H9 (cell line): ENCODE measurements around the gene COL11A1. TPM values are rescaled to one million over a fixed set of nuclear protein-coding genes. Genes with fewer than 3 reads are reported as not detected.

Experiments used
- DNase-seq: peaks from one replicate; pipeline ENCODE4 v3.0.0-alpha.2; 2017
- H2AFZ ChIP-seq: one replicate; pipeline ENCODE4 v1.6.1; 2013; ENCODE audit warnings: mild to moderate bottlenecking, low read length, control low read depth, moderate library complexity
- H2AK5ac ChIP-seq: 2 replicates; pipeline ENCODE4 v1.6.1; 2013; ENCODE audit warnings: low read length, control low read depth, mixed read lengths; ENCODE audit not compliant: insufficient read length
- H2BK120ac ChIP-seq: one replicate; pipeline ENCODE4 v1.6.1; 2013; ENCODE audit warnings: low read depth, mild to moderate bottlenecking, low read length, control low read depth, inconsistent platforms; ENCODE audit not compliant: poor library complexity, severe bottlenecking
- H2BK12ac ChIP-seq: 2 replicates; pipeline ENCODE4 v1.6.1; 2013; ENCODE audit warnings: low read length, control low read depth, mixed read lengths, low read depth; ENCODE audit not compliant: insufficient read length
- H2BK15ac ChIP-seq: 2 replicates; pipeline ENCODE4 v1.6.1; 2013; ENCODE audit warnings: low read depth, low read length, control low read depth
- H2BK20ac ChIP-seq: one replicate; pipeline ENCODE4 v1.6.1; 2013; ENCODE audit warnings: low read depth, mild to moderate bottlenecking, low read length, control low read depth, inconsistent platforms; ENCODE audit not compliant: poor library complexity, severe bottlenecking
- H2BK5ac ChIP-seq: 2 replicates; pipeline ENCODE4 v1.6.1; 2013; ENCODE audit warnings: low read length, control low read depth, mixed read lengths; ENCODE audit not compliant: insufficient read length
- H3K14ac ChIP-seq: 2 replicates; pipeline ENCODE4 v1.6.1; 2013; ENCODE audit warnings: low read length, control low read depth; ENCODE audit not compliant: insufficient read depth
- H3K18ac ChIP-seq: 2 replicates; pipeline ENCODE4 v1.6.1; 2013; ENCODE audit warnings: low read depth, mild to moderate bottlenecking, mixed read lengths, low read length, control low read depth; ENCODE audit not compliant: insufficient read length
- H3K23ac ChIP-seq: 2 replicates; pipeline ENCODE4 v1.6.1; 2013; ENCODE audit warnings: low read length, control low read depth, mixed read lengths, low read depth; ENCODE audit not compliant: insufficient read length
- H3K23me2 ChIP-seq: 2 replicates; pipeline ENCODE4 v1.6.1; 2013; ENCODE audit warnings: low read depth, mild to moderate bottlenecking, mixed read lengths, low read length, control low read depth; ENCODE audit not compliant: insufficient read length, poor library complexity, severe bottlenecking
- H3K27ac ChIP-seq: 2 replicates; pipeline ENCODE4 v1.5.1; 2013; ENCODE audit warnings: low read length, control low read depth, mixed read lengths, low read depth; ENCODE audit not compliant: insufficient read length
- H3K27me3 ChIP-seq: 2 replicates; pipeline ENCODE4 v1.6.1; 2013; ENCODE audit warnings: low read length, control low read depth, inconsistent platforms; ENCODE audit not compliant: insufficient read depth
- H3K4ac ChIP-seq: 2 replicates; pipeline ENCODE4 v1.6.1; 2013; ENCODE audit warnings: low read depth, mild to moderate bottlenecking, control low read depth, inconsistent platforms, low read length, moderate library complexity
- H3K4me1 ChIP-seq: 2 replicates; pipeline ENCODE4 v1.6.1; 2013; ENCODE audit warnings: low read length, control low read depth, inconsistent platforms; ENCODE audit not compliant: insufficient read depth
- H3K4me2 ChIP-seq: 2 replicates; pipeline ENCODE4 v1.6.1; 2013; ENCODE audit warnings: low read length, control low read depth, mixed read lengths; ENCODE audit not compliant: insufficient read length, insufficient read depth
- H3K56ac ChIP-seq: 2 replicates; pipeline ENCODE4 v1.6.1; 2013; ENCODE audit warnings: low read depth, mild to moderate bottlenecking, mixed read lengths, low read length, control low read depth; ENCODE audit not compliant: insufficient read length
- H3K79me1 ChIP-seq: 2 replicates; pipeline ENCODE4 v1.6.1; 2013; ENCODE audit warnings: low read depth, mild to moderate bottlenecking, moderate library complexity, low read length, control low read depth, inconsistent platforms; ENCODE audit not compliant: insufficient read depth, poor library complexity, severe bottlenecking
- H3K79me2 ChIP-seq: 2 replicates; pipeline ENCODE4 v1.6.1; 2013; ENCODE audit warnings: low read length, control low read depth, inconsistent platforms; ENCODE audit not compliant: insufficient read depth
- H3K9ac ChIP-seq: 2 replicates; pipeline ENCODE4 v1.6.1; 2013; ENCODE audit warnings: low read length, control low read depth, mixed read lengths; ENCODE audit not compliant: insufficient read length; ENCODE audit errors: extremely low read depth
- H3K9me3 ChIP-seq: one replicate; pipeline ENCODE4 v1.6.1; 2013; ENCODE audit warnings: low read depth, low read length, inconsistent platforms; ENCODE audit not compliant: control insufficient read depth
- H3T11ph ChIP-seq: one replicate; pipeline ENCODE4 v1.6.1; 2013; ENCODE audit warnings: mild to moderate bottlenecking, low read length, control low read depth, inconsistent platforms
- H4K20me1 ChIP-seq: one replicate; pipeline ENCODE4 v1.6.1; 2013; ENCODE audit not compliant: control insufficient read depth, insufficient read length, insufficient read depth
- H4K5ac ChIP-seq: 2 replicates; pipeline ENCODE4 v1.6.1; 2013; ENCODE audit warnings: low read depth, mild to moderate bottlenecking, mixed read lengths, low read length, control low read depth; ENCODE audit not compliant: insufficient read length
- H4K8ac ChIP-seq: replicated peaks from 2 replicates; pipeline ENCODE4 v1.6.1; 2013; ENCODE audit warnings: low read length, control low read depth, mixed read lengths, low read depth; ENCODE audit not compliant: insufficient read length
- H4K91ac ChIP-seq: 2 replicates; pipeline ENCODE4 v1.6.1; 2013; ENCODE audit warnings: low read depth, mild to moderate bottlenecking, moderate library complexity, mixed read lengths, low read length, control low read depth; ENCODE audit not compliant: insufficient read length
- H3K27ac Mint-ChIP-seq, 3 experiments: 2 replicates in 2 of 3; 3 replicates in 1 of 3; pipeline ENCODE4 v1.8.0; 2020 to 2021; ENCODE audit warnings: mixed read lengths in 3 of 3, mild to moderate bottlenecking in 1 of 3, moderate library complexity in 1 of 3
- H3K27me3 Mint-ChIP-seq: 2 replicates; pipeline ENCODE4 v1.8.0; 2021; ENCODE audit warnings: low read depth, mild to moderate bottlenecking, moderate library complexity, mixed read lengths
- H3K36me3 Mint-ChIP-seq, 3 experiments: 2 replicates in 2 of 3; 3 replicates in 1 of 3; pipeline ENCODE4 v1.8.0; 2020 to 2021; ENCODE audit warnings: low read depth in 3 of 3, mixed read lengths in 3 of 3; ENCODE audit not compliant: insufficient read depth in 1 of 3
- H3K4me1 Mint-ChIP-seq, 2 experiments: 2 replicates each; pipeline ENCODE4 v1.8.0; 2020; ENCODE audit warnings: mixed read lengths in 2 of 2
- H3K4me3 Mint-ChIP-seq, 2 experiments: 2 replicates in 1 of 2; 3 replicates in 1 of 2; pipeline ENCODE4 v1.8.0; 2020 to 2021; ENCODE audit warnings: mild to moderate bottlenecking in 2 of 2, mixed read lengths in 2 of 2, moderate library complexity in 1 of 2
- H3K9me3 Mint-ChIP-seq, 2 experiments: 2 replicates in 1 of 2; 3 replicates in 1 of 2; pipeline ENCODE4 v1.8.0; 2020; ENCODE audit warnings: mild to moderate bottlenecking in 2 of 2, mixed read lengths in 2 of 2, moderate library complexity in 1 of 2
- WGBS: extraction: QIAGEN DNeasy Blood & Tissue Kit; methylation state at CpG from one replicate; pipeline ENCODE4 v1.1.7; 2013; ENCODE audit warnings: missing lambda C conversion rate, low lambda C conversion rate, mixed read lengths; ENCODE audit not compliant: insufficient read length; ENCODE audit errors: extremely low coverage; 5-methylcytosine and 5-hydroxymethylcytosine counted together
- total RNA-seq: library from RNA; stranded (reverse); gene quantifications from 2 replicates; pipeline ENCODE4 v1.2.1, GENCODE V29; 2021
- TF ChIP-seq, protein P1 (sequence below): fragments of 200-600 bp; sonication (generic); conservative IDR thresholded peaks from 3 replicates; pipeline ENCODE4 v1.8.0; 2021; ENCODE audit warnings: antibody characterized with exemption, mild to moderate bottlenecking

Gene COL11A1
- total RNA-seq, 1 experiment from 2014 or later: 7.5 TPM

DNA sequence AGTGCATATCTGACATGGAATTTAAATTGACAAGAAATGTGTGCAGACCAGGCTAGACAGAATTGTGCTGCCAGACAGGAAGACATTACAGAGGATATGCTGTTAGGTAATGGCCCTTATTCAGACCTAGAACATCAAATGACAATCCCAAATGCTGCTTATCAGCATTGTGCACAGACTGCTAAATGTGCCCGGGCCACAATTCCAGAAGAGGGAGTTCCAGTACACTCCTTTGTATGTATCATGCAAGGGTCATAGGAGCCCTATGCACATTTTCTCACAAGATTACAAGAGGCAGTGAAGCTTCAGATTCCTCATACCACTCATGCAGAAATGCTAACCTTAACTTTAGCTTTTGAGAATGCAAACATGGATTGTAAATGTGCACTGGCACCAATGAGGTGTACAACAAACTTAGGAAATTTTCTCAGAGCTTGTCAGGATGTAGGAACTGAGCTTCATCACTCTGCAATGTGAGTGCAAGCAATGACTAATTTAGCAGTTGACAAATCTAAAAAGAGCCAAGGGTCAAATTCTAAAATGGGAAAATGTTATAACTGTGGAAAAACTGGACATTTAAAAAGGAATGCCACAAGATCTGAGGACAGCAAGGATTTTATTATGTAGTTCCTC is 273.5 kb downstream of the COL11A1 start:
- no peak for DNase-seq
- Mint-ChIP-seq H3K4me1 (0 out of 4 replicates have a peak, but pooled peaks cover 0 to 2% of the 10 kb centered on the region in 2 experiments), H3K9me3 (peaks cover 14 to 19% of the 10 kb centered on the region in 2 experiments; a peak in 4 of 5 replicates), H3K4me3 (no peak overlapping the region), H3K36me3 (peaks cover 0 to 11% (median 5%) of the 10 kb centered on the region in 3 experiments; a peak in 5 of 7 replicates), H3K27ac (no peak overlapping the region), H3K27me3 (no peaks in the 10 kb centered on the region)
- Histone ChIP-seq H3K4ac (no peak overlapping the region), H3K9me3 (peaks cover 9% of the 10 kb centered on the region), H2BK15ac (no peak overlapping the region), H3K23ac (no peak overlapping the region), H2BK120ac (no peak overlapping the region), H3K23me2 (no peaks in the 10 kb centered on the region), H3K9ac (no peak overlapping the region), H4K91ac (no peak overlapping the region), H2BK20ac (no peak overlapping the region), H3K27me3 (no peaks in the 10 kb centered on the region), H2AK5ac (no peak overlapping the region), H4K20me1 (no peaks in the 10 kb centered on the region), H4K8ac (no peak overlapping the region), H3K79me2 (no peaks in the 10 kb centered on the region), H3K4me2 (no peak overlapping the region), H2BK5ac (no peak overlapping the region), H3K18ac (no peak overlapping the region), H3T11ph (no peak overlapping the region), H4K5ac (no peak overlapping the region), H3K79me1 (no peaks in the 10 kb centered on the region), H3K27ac (no peak overlapping the region), H2AFZ (no peak overlapping the region), H2BK12ac (no peak overlapping the region), H3K14ac (no peak overlapping the region), H3K4me1 (no peaks in the 10 kb centered on the region), H3K56ac (no peak overlapping the region)
- no CpG with 5 or more reads among the region's 1 CpG for WGBS
- TF ChIP-seq, protein P1, sequence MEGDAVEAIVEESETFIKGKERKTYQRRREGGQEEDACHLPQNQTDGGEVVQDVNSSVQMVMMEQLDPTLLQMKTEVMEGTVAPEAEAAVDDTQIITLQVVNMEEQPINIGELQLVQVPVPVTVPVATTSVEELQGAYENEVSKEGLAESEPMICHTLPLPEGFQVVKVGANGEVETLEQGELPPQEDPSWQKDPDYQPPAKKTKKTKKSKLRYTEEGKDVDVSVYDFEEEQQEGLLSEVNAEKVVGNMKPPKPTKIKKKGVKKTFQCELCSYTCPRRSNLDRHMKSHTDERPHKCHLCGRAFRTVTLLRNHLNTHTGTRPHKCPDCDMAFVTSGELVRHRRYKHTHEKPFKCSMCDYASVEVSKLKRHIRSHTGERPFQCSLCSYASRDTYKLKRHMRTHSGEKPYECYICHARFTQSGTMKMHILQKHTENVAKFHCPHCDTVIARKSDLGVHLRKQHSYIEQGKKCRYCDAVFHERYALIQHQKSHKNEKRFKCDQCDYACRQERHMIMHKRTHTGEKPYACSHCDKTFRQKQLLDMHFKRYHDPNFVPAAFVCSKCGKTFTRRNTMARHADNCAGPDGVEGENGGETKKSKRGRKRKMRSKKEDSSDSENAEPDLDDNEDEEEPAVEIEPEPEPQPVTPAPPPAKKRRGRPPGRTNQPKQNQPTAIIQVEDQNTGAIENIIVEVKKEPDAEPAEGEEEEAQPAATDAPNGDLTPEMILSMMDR: no peak
